Esophagus muscularis mucosa (tissue), 4 donors: Measurements from ENCODE around the gene TRIM74. TPM values are rescaled to one million over a fixed set of nuclear protein-coding genes. Genes with fewer than 3 reads are reported as not detected.
"Not testable (repeated sequence)": the region's sequence is repeated elsewhere in the genome, so short reads cannot be mapped to it uniquely, and the experiment has no call there.

ENCODE experiments used
- DNase-seq: peaks from one replicate; pipeline ENCODE4 v3.0.0-alpha.2; 2017; ENCODE audit errors: extremely low spot score
- H3K27ac ChIP-seq, 4 donors: fragments of 200-600 bp; sonication (generic); replicated peaks in 1 of 4; 1 replicate in 3 of 4; 2 replicates in 1 of 4; pipeline ENCODE4 v1.5.1; 2016 to 2019; ENCODE audit warnings: mild to moderate bottlenecking in 1 of 4
- H3K27me3 ChIP-seq, 4 donors: fragments of 200-600 bp; sonication (generic); one replicate each; pipeline versions ENCODE4 v1.5.1 to v1.6.0; 2016 to 2019
- H3K36me3 ChIP-seq, 4 donors: fragments of 200-600 bp; sonication (generic); one replicate each; pipeline ENCODE4 v1.5.1; 2016 to 2019
- H3K4me1 ChIP-seq, 4 donors: fragments of 200-600 bp; sonication (generic); one replicate each; pipeline ENCODE4 v1.5.1; 2016 to 2019
- H3K4me3 ChIP-seq, 4 donors: fragments of 200-600 bp; sonication (generic); 1 replicate in 2 of 4; 2 replicates in 2 of 4; pipeline ENCODE4 v1.5.1; 2016 to 2019; ENCODE audit warnings: mild to moderate bottlenecking in 4 of 4, moderate library complexity in 1 of 4
- H3K9me3 ChIP-seq, 4 donors: fragments of 200-600 bp; sonication (generic); 1 replicate in 3 of 4; 2 replicates in 1 of 4; pipeline ENCODE4 v1.5.1; 2016 to 2019
- CTCF ChIP-seq, 3 experiments: fragments of 200-600 bp in 2 of 3; fragments of 450-650 bp in 1 of 3; sonication (generic) in 2 of 3; IDR thresholded peaks; one replicate each; pipeline ENCODE4 v1.5.1; 2017 to 2019; ENCODE audit warnings: antibody characterized with exemption in 3 of 3, mild to moderate bottlenecking in 2 of 3, moderate library complexity in 1 of 3
- WGBS: methylation state at CpG from one replicate; pipeline ENCODE4 v1.1.5; 2018; 5-methylcytosine and 5-hydroxymethylcytosine counted together
- intact Hi-C: fragments of 100-400 bp; cut with DNase I; formaldehyde crosslinking; loops from one replicate; pipeline ENCODE4 v1.15.1; 2023
- total RNA-seq, 4 donors: library from RNA; depleted of rRNA; stranded (reverse); fragments of >200 nt; gene quantifications; one replicate each; pipeline versions ENCODE4 v1.1.0 to v1.2.1, GENCODE V29; 2016

Gene TRIM74
- total RNA-seq, 4 donors from 2014 or later = 1.2 TPM; not detected in 3

GRCh38 chr7:72949686-72950085 is 19.6 kb downstream of the TRIM74 start:
- H3K9me3 ChIP-seq, intact Hi-C loops, H3K27ac ChIP-seq, H3K4me1 ChIP-seq, DNase-seq, H3K4me3 ChIP-seq, H3K27me3 ChIP-seq: not testable (repeated sequence)
- 93% methylated on average over 2 of the region's 6 CpGs for WGBS
- peaks cover 11 to 35% (median 22%) of the 10 kb centered on the region in 4 donors for H3K36me3 ChIP-seq

GRCh38 chr7:72949276-72949675 is 20.0 kb downstream of the TRIM74 start:
- H3K9me3 ChIP-seq, DNase-seq, H3K4me3 ChIP-seq, H3K27ac ChIP-seq, H3K27me3 ChIP-seq, H3K4me1 ChIP-seq, intact Hi-C loops: not testable (repeated sequence)
- WGBS = no CpG with 5 or more reads among the region's 9 CpGs
- H3K36me3 ChIP-seq = peaks cover 11 to 35% (median 22%) of the 10 kb centered on the region in 4 donors

GRCh38 chr7:72948714-72949113 is 20.6 kb downstream of the TRIM74 start:
- H3K27ac ChIP-seq, DNase-seq, H3K9me3 ChIP-seq, intact Hi-C loops, H3K4me1 ChIP-seq, H3K27me3 ChIP-seq, H3K4me3 ChIP-seq: not testable (repeated sequence)
- 84% methylated on average over 12 of the region's 23 CpGs for WGBS
- peaks cover 11 to 36% (median 24%) of the 10 kb centered on the region in 4 donors for H3K36me3 ChIP-seq

GRCh38 chr7:72946130-72946745 is 23.0 kb downstream of the TRIM74 start:
- peaks cover 11 to 52% (median 35%) of the 10 kb centered on the region in 4 donors for H3K36me3 ChIP-seq
- H3K27ac ChIP-seq, H3K4me1 ChIP-seq, DNase-seq, H3K9me3 ChIP-seq, H3K4me3 ChIP-seq, H3K27me3 ChIP-seq, intact Hi-C loops: not testable (repeated sequence)
- peak in 1 of 3 experiments; percentile 32 for TF ChIP-seq CTCF (IDR thresholded peaks at IDR 0.05)
- WGBS = 60% methylated on average over 3 of the region's 22 CpGs

- 89% methylated on average over 5 of the region's 9 CpGs for WGBS
Measured at GRCh38 chr7:72945597-72945996, 23.7 kb downstream of the TRIM74 start.

GRCh38 chr7:72944937-72945336 is 24.3 kb downstream of the TRIM74 start:
- H3K36me3 ChIP-seq = peaks cover 11 to 56% (median 37%) of the 10 kb centered on the region in 4 donors
- H3K4me3 ChIP-seq, H3K27ac ChIP-seq, H3K27me3 ChIP-seq, DNase-seq, H3K4me1 ChIP-seq, intact Hi-C loops, H3K9me3 ChIP-seq: not testable (repeated sequence)
- WGBS = 69% methylated on average over 11 of the region's 15 CpGs

More at GRCh38 chr7:72945597-72945996, 23.7 kb downstream of the TRIM74 start:
- intact Hi-C loops, H3K4me3 ChIP-seq, H3K27me3 ChIP-seq, H3K9me3 ChIP-seq, H3K27ac ChIP-seq, H3K4me1 ChIP-seq, DNase-seq: not testable (repeated sequence)
- H3K36me3 ChIP-seq = peaks cover 11 to 56% (median 37%) of the 10 kb centered on the region in 4 donors

GRCh38 chr7:72942956-72943355 is 26.3 kb downstream of the TRIM74 start:
- peaks cover 17 to 56% (median 38%) of the 10 kb centered on the region in 4 donors for H3K36me3 ChIP-seq
- H3K27ac ChIP-seq, H3K4me1 ChIP-seq, H3K9me3 ChIP-seq, H3K4me3 ChIP-seq, H3K27me3 ChIP-seq, intact Hi-C loops: not testable (repeated sequence)
- DNase-seq = peak; percentile 17
- WGBS = 95% methylated on average over 22 of the region's 25 CpGs

GRCh38 chr7:72942022-72942705 is 27.1 kb downstream of the TRIM74 start:
- H3K27ac ChIP-seq, H3K9me3 ChIP-seq, H3K27me3 ChIP-seq, intact Hi-C loops, H3K4me1 ChIP-seq, H3K4me3 ChIP-seq: not testable (repeated sequence)
- peak; percentile 26 for DNase-seq
- peaks cover 19 to 57% (median 41%) of the 10 kb centered on the region in 4 donors for H3K36me3 ChIP-seq
- WGBS = 88% methylated on average over 6 of the region's 20 CpGs

GRCh38 chr7:72928216-72928615 is 41.0 kb downstream of the TRIM74 start:
- H3K27ac ChIP-seq, intact Hi-C loops, H3K4me3 ChIP-seq, H3K9me3 ChIP-seq, H3K27me3 ChIP-seq: not testable (repeated sequence)
- peak; percentile 7 for DNase-seq
- Histone ChIP-seq H3K4me1 (peaks cover 19 to 35% (median 30%) of the 10 kb centered on the region in 4 donors), H3K36me3 (peaks cover 50 to 62% (median 56%) of the 10 kb centered on the region in 4 donors)
- 90% methylated on average over 6 of the region's 6 CpGs for WGBS

GRCh38 chr7:72927791-72928190 is 41.5 kb downstream of the TRIM74 start:
- H3K27me3 ChIP-seq, H3K4me3 ChIP-seq, intact Hi-C loops, H3K9me3 ChIP-seq, H3K27ac ChIP-seq: not testable (repeated sequence)
- DNase-seq = peak; percentile 80
- WGBS = 90% methylated on average over 6 of the region's 6 CpGs
- Histone ChIP-seq H3K4me1 (peaks cover 19 to 35% (median 30%) of the 10 kb centered on the region in 4 donors), H3K36me3 (peaks cover 50 to 62% (median 54%) of the 10 kb centered on the region in 4 donors)
